GM12878 (cell line): ENCODE data around the gene ABI2.
"Not testable (repeated sequence)": the region's sequence is repeated elsewhere in the genome, so short reads cannot be mapped to it uniquely, and the experiment has no call there.

ENCODE experiments used
- IRF3 ChIP-seq: fragments of 450-650 bp; IDR thresholded peaks from 2 replicates; pipeline ENCODE4 v1.6.1; 2014; ENCODE audit warnings: mild to moderate bottlenecking
- ZSCAN29 ChIP-seq: fragments of 450-650 bp; IDR thresholded peaks from 2 replicates; pipeline ENCODE4 v1.6.1; 2017; ENCODE audit warnings: mild to moderate bottlenecking, moderate library complexity

- TF ChIP-seq IRF3, ZSCAN29: not testable (repeated sequence)
Observed at GRCh38 chr2:203302586-203302985, 25.6 kb upstream of the ABI2 start.
